CD4-positive, alpha-beta memory T cell (primary cell): ENCODE data around the gene APCDD1L. TPM values are rescaled to one million over a fixed set of nuclear protein-coding genes. Genes with fewer than 3 reads are reported as not detected.
"Not testable (repeated sequence)": the region's sequence is repeated elsewhere in the genome, so short reads cannot be mapped to it uniquely, and the experiment has no call there.

Experiments used
- CTCF ChIA-PET: fragments of 350-600 bp; sonication (Branson Sonifier 250); formaldehyde crosslinking; loops from one replicate; lab custom pipeline; 2021; ENCODE audit warnings: inconsistent platforms; ENCODE audit not compliant: partially characterized antibody; lab: Charles Lee
- POLR2A ChIA-PET: fragments of 350-600 bp; sonication (Branson Sonifier 250); formaldehyde crosslinking; loops from one replicate; lab custom pipeline; 2021; ENCODE audit not compliant: partially characterized antibody; lab: Charles Lee
- DNase-seq, 5 donors: peaks; one replicate each; pipeline versions ENCODE4 v3.0.0 to v3.0.0-alpha.2; 2020 to 2022; ENCODE audit warnings: mixed read lengths in 1 of 5
- H3K27ac ChIP-seq: one replicate; pipeline ENCODE4 v1.7.0; 2013; ENCODE audit warnings: low read depth, low read length
- H3K27me3 ChIP-seq: 2 replicates; pipeline ENCODE4 v1.7.0; 2013; ENCODE audit warnings: mild to moderate bottlenecking, low read length, moderate library complexity; ENCODE audit not compliant: insufficient read depth
- H3K36me3 ChIP-seq: 2 replicates; pipeline ENCODE4 v1.7.0; 2013; ENCODE audit warnings: mild to moderate bottlenecking, low read length, moderate library complexity; ENCODE audit not compliant: insufficient read depth
- H3K4me1 ChIP-seq: 2 replicates; pipeline ENCODE4 v1.7.0; 2013; ENCODE audit warnings: mild to moderate bottlenecking, low read length, moderate library complexity; ENCODE audit not compliant: insufficient read depth
- H3K4me3 ChIP-seq, 2 donors: one replicate each; pipeline ENCODE4 v1.7.0; 2013; ENCODE audit warnings: low read length in 2 of 2, mild to moderate bottlenecking in 1 of 2
- H3K9me3 ChIP-seq, 2 donors: one replicate each; pipeline ENCODE4 v1.7.0; 2013; ENCODE audit warnings: low read length in 2 of 2, control low read depth in 1 of 2; ENCODE audit not compliant: control insufficient read depth in 1 of 2
- H3K27ac Mint-ChIP-seq, 7 donors: one replicate each; pipeline ENCODE4 v1.8.0; 2020 to 2021; ENCODE audit warnings: mixed read lengths in 7 of 7, mild to moderate bottlenecking in 6 of 7, inconsistent platforms in 3 of 7, moderate library complexity in 3 of 7
- H3K27me3 Mint-ChIP-seq, 2 donors: one replicate each; pipeline ENCODE4 v1.8.0; 2020 to 2021; ENCODE audit warnings: mixed read lengths in 2 of 2
- H3K36me3 Mint-ChIP-seq, 2 donors: one replicate each; pipeline ENCODE4 v1.8.0; 2020 to 2021; ENCODE audit warnings: mixed read lengths in 2 of 2, inconsistent platforms in 1 of 2, mild to moderate bottlenecking in 1 of 2
- H3K4me1 Mint-ChIP-seq, 4 donors: one replicate each; pipeline ENCODE4 v1.8.0; 2020 to 2021; ENCODE audit warnings: mixed read lengths in 4 of 4, mild to moderate bottlenecking in 1 of 4
- H3K4me3 Mint-ChIP-seq, 8 donors: one replicate each; pipeline ENCODE4 v1.8.0; 2020 to 2021; ENCODE audit warnings: mixed read lengths in 8 of 8, mild to moderate bottlenecking in 7 of 8, moderate library complexity in 6 of 8, inconsistent platforms in 3 of 8
- H3K9me3 Mint-ChIP-seq, 8 donors: one replicate each; pipeline ENCODE4 v1.8.0; 2020 to 2021; ENCODE audit warnings: mixed read lengths in 8 of 8, mild to moderate bottlenecking in 5 of 8, inconsistent platforms in 3 of 8, moderate library complexity in 1 of 8
- intact Hi-C: fragments of 100-400 bp; cut with micrococcal nuclease; formaldehyde crosslinking; loops from one replicate; pipeline ENCODE4 v1.15.1; 2023
- polyA plus RNA-seq, 2 donors: library from polyadenylated mRNA; unstranded; fragments of 300-500 nt; fragmentation: Illumina TruSeq; gene quantifications; one replicate each; pipeline ENCODE4 v1.2.3, GENCODE V29; 2021
- total RNA-seq, 2 experiments: library from RNA; stranded (reverse); gene quantifications; one replicate each; pipeline ENCODE4 v1.2.3, GENCODE V29; 2021

Gene APCDD1L
- total and polyA plus RNA-seq, 4 experiments from 2014 or later = 0.11 TPM; not detected in 3

GRCh38 chr20:58427571-58427970, 87.6 kb downstream of the APCDD1L start:
- H3K27ac ChIP-seq, H3K9me3 ChIP-seq, H3K27me3 ChIP-seq, H3K27ac Mint-ChIP-seq, H3K9me3 Mint-ChIP-seq, POLR2A ChIA-PET, CTCF ChIA-PET, DNase-seq, H3K27me3 Mint-ChIP-seq, intact Hi-C loops, H3K4me3 ChIP-seq, H3K36me3 ChIP-seq, H3K4me3 Mint-ChIP-seq: not testable (repeated sequence)
- H3K4me1 ChIP-seq = peaks cover 10% of the 10 kb centered on the region
- Mint-ChIP-seq H3K4me1 (peaks cover 12 to 33% (median 19%) of the 10 kb centered on the region in 4 donors), H3K36me3 (peaks cover 21 to 26% of the 10 kb centered on the region in 2 donors)

GRCh38 chr20:58424218-58424969, 90.8 kb downstream of the APCDD1L start:
- no peak overlapping the region for H3K4me3 Mint-ChIP-seq
- H3K4me3 ChIP-seq = no peak overlapping the region
- H3K27me3 ChIP-seq = no peaks in the 10 kb centered on the region
- peaks cover 6 to 24% (median 18%) of the 10 kb centered on the region in 4 donors for H3K4me1 Mint-ChIP-seq
- H3K9me3 ChIP-seq = no peaks in the 10 kb centered on the region
- H3K36me3 ChIP-seq = peaks cover 4% of the 10 kb centered on the region
- no peak overlapping the region for H3K27ac ChIP-seq
- no peaks in the 10 kb centered on the region for H3K27me3 Mint-ChIP-seq
- no peaks in the 10 kb centered on the region for H3K4me1 ChIP-seq
- no peaks in the 10 kb centered on the region for H3K9me3 Mint-ChIP-seq
- no peak for DNase-seq
- ChIA-PET POLR2A (interaction anchor here (1.4 kb wide), 1 partner anchor 35 kb away, joined by 4 read pairs; the partner anchor contains the start of gene VAPB), CTCF (no interaction called here)
- H3K36me3 Mint-ChIP-seq = peaks cover 31 to 43% of the 10 kb centered on the region in 2 donors
- intact Hi-C loops = no loop called here
- peak overlapping the region in 4 of 7 donors; percentile 4 to 79 (median 40) for H3K27ac Mint-ChIP-seq

- CTCF ChIA-PET = no interaction called here
- peaks cover 38 to 60% of the 10 kb centered on the region in 2 donors for H3K36me3 Mint-ChIP-seq
- H3K36me3 ChIP-seq = peaks cover 4% of the 10 kb centered on the region
- peaks cover 11 to 47% (median 38%) of the 10 kb centered on the region in 4 donors for H3K4me1 Mint-ChIP-seq
- H3K27ac ChIP-seq = no peak overlapping the region
- H3K27me3 ChIP-seq = no peaks in the 10 kb centered on the region
- H3K4me3 Mint-ChIP-seq = no peak overlapping the region
- peaks cover 13% of the 10 kb centered on the region for H3K4me1 ChIP-seq
- no peaks in the 10 kb centered on the region for H3K9me3 Mint-ChIP-seq
- no peak overlapping the region for H3K4me3 ChIP-seq
- no peaks in the 10 kb centered on the region for H3K27me3 Mint-ChIP-seq
- no peak for DNase-seq
- H3K9me3 ChIP-seq = no peaks in the 10 kb centered on the region
- peak overlapping the region in 1 of 7 donors; percentile 9 for H3K27ac Mint-ChIP-seq
- POLR2A ChIA-PET = no interaction called here
- intact Hi-C loops = no loop called here
Observed at GRCh38 chr20:58421497-58421850, 93.7 kb downstream of the APCDD1L start.

- CTCF ChIA-PET = interaction anchor here (0.9 to 1.0 kb wide), 2 partner anchors 9 to 32 kb away, joined by 3 read pairs; partner anchors contain the start of gene VAPB
- no peaks in the 10 kb centered on the region for H3K9me3 Mint-ChIP-seq
- POLR2A ChIA-PET = no interaction called here
- peaks cover 18% of the 10 kb centered on the region for H3K4me1 ChIP-seq
- H3K27me3 Mint-ChIP-seq = no peaks in the 10 kb centered on the region
- H3K27ac Mint-ChIP-seq = peak overlapping the region in 2 of 7 donors; percentile 9 to 13
- H3K9me3 ChIP-seq = no peaks in the 10 kb centered on the region
- H3K27ac ChIP-seq = no peak overlapping the region
- H3K4me1 Mint-ChIP-seq = peaks cover 16 to 52% (median 43%) of the 10 kb centered on the region in 4 donors
- H3K4me3 Mint-ChIP-seq = no peak overlapping the region
- H3K36me3 Mint-ChIP-seq = peaks cover 39 to 60% of the 10 kb centered on the region in 2 donors
- H3K36me3 ChIP-seq = peaks cover 4% of the 10 kb centered on the region
- H3K27me3 ChIP-seq = no peaks in the 10 kb centered on the region
- intact Hi-C loops = no loop called here
- no peak for DNase-seq
- H3K4me3 ChIP-seq = no peak overlapping the region
Observed at GRCh38 chr20:58420798-58421496, 94.3 kb downstream of the APCDD1L start.

- no peaks in the 10 kb centered on the region for H3K27me3 ChIP-seq
- peaks cover 0 to 2% (median 0%) of the 10 kb centered on the region in 8 donors for H3K9me3 Mint-ChIP-seq
- no peaks in the 10 kb centered on the region for H3K9me3 ChIP-seq
- no peaks in the 10 kb centered on the region for H3K27me3 Mint-ChIP-seq
- H3K36me3 Mint-ChIP-seq = peaks cover 38 to 56% of the 10 kb centered on the region in 2 donors
- H3K4me1 Mint-ChIP-seq = peaks cover 19 to 56% (median 46%) of the 10 kb centered on the region in 4 donors
- intact Hi-C loops = no loop called here
- H3K27ac Mint-ChIP-seq = peak overlapping the region; percentile 6 to 87 (median 65)
- no peak overlapping the region for H3K4me3 ChIP-seq
- DNase-seq = no peak
- no peak overlapping the region for H3K4me3 Mint-ChIP-seq
- no peak overlapping the region for H3K27ac ChIP-seq
- peaks cover 29% of the 10 kb centered on the region for H3K4me1 ChIP-seq
- POLR2A ChIA-PET = no interaction called here
- CTCF ChIA-PET = no interaction called here
- H3K36me3 ChIP-seq = peaks cover 4% of the 10 kb centered on the region
Observed at GRCh38 chr20:58418949-58419748, 96.0 kb downstream of the APCDD1L start.

GRCh38 chr20:58417438-58417837, 97.8 kb downstream of the APCDD1L start:
- Histone ChIP-seq H3K36me3 (peaks cover 4% of the 10 kb centered on the region), H3K27ac (no peak overlapping the region), H3K4me3 (no peak overlapping the region), H3K9me3 (no peaks in the 10 kb centered on the region), H3K4me1 (peaks cover 29% of the 10 kb centered on the region), H3K27me3 (no peaks in the 10 kb centered on the region)
- peak overlapping the region in 3 of 7 donors; percentile 32 to 91 (median 59) for H3K27ac Mint-ChIP-seq
- H3K4me3 Mint-ChIP-seq = no peak overlapping the region
- peaks cover 38 to 51% of the 10 kb centered on the region in 2 donors for H3K36me3 Mint-ChIP-seq
- no peaks in the 10 kb centered on the region for H3K27me3 Mint-ChIP-seq
- ChIA-PET CTCF (no interaction called here), POLR2A (interaction anchor here (0.6 to 1.0 kb wide), 2 partner anchors 10 to 40 kb away, joined by 3 read pairs; no protein-coding TSS in a partner anchor)
- peaks cover 0 to 2% (median 0%) of the 10 kb centered on the region in 8 donors for H3K9me3 Mint-ChIP-seq
- intact Hi-C loops = no loop called here
- H3K4me1 Mint-ChIP-seq = peaks cover 19 to 54% (median 46%) of the 10 kb centered on the region in 4 donors
- DNase-seq = no peak
